Stimulated activated CD8-positive, alpha-beta memory T cell treated with anti-CD3 and anti-CD28 coated beads, Interleukin-4, amount 100 ng/mL, for 1 hour (primary cell): ENCODE measurements around the gene CNTNAP4.

Experiments
- DNase-seq, 2 donors: peaks; one replicate each; pipeline ENCODE4 v3.0.0-alpha.2; 2020; ENCODE audit warnings: low read depth in 2 of 2, low spot score in 1 of 2

Gene CNTNAP4

DNA sequence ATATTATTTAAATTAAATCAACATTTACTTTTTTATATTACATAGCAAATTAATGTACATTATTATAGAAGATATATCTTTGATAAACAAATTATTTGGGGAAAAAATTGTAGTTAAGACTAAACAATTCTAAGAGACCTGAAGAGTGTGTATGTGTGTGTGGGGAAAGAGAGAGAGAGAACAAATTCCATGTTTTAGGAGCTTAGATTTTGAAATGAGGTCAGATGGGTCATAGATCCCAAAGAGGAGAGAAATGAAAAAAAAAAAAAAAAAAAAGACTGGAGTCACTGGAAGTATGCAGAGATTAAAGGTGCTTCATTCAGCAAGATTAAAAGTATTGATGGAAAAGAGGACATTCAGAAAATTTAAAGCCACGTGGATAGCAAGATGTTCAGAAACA, 206.8 kb downstream of the CNTNAP4 start:
- DNase-seq = no peak

DNA sequence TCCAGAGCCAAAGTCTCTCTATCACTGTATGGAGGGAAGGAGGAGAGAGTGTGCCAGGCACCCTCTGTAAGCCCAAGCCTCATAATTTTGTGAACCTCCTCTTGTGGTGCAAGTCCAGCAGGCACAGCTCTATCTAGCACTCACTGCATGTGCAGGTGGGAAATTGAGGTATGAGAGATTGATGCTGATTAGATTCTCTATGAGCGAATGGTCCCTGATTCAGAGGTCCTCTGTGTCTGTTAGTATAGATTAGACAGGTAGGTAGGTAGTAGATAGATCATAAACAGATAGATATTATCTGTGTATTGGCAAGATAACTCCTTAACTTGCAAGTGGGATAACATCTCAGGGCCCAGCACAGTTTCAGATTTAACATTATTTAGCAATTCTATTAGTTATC, 209.5 kb downstream of the CNTNAP4 start:
- no peak for DNase-seq

DNA sequence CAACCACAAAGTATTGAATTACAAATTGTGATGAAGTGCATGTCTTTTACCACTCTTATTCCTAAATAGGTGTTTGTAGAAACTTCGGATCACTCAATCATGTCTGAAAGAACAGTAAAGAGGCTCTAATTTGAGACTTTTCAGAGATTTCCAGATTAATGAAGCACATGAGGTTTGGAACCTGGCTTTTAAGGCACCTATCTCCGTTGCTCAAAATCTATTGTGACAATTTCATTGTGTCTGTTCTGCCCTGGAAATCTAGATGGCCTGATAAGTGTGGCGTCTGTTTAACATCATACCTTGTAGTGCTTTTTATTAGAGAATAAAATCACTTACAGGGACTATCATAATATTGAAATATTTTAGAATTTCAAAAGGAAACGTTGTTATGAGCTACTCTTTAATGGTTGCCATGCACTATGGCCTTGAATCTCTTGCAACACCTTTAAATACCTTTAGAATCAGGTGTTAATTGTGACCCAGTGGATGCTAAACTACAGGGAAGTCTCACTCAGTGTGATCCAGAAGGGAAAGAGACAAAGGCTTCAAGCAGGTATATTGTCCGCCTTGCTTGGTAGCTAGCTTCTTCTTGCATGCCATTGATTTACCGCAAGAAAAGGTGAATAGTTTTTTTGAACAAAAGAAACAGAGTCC, 210.3 kb downstream of the CNTNAP4 start:
- DNase-seq = no peak

DNA sequence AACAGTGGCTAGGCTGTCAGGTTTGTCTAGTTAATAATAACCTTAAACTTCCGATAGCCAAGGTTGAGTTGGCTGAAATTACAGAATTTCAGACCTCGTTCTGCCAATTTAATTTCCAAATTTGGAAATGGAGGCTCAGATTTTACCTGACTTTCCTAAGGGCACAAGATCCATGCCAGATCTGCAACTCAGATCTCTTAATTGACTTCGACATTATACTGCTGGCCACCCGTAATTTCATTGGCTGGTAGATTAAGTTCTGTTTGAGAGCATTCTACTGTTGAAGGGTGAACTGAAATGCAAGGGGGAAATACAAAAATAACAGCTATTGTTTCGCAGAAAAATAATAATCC, 210.8 kb downstream of the CNTNAP4 start:
- no peak for DNase-seq

DNA sequence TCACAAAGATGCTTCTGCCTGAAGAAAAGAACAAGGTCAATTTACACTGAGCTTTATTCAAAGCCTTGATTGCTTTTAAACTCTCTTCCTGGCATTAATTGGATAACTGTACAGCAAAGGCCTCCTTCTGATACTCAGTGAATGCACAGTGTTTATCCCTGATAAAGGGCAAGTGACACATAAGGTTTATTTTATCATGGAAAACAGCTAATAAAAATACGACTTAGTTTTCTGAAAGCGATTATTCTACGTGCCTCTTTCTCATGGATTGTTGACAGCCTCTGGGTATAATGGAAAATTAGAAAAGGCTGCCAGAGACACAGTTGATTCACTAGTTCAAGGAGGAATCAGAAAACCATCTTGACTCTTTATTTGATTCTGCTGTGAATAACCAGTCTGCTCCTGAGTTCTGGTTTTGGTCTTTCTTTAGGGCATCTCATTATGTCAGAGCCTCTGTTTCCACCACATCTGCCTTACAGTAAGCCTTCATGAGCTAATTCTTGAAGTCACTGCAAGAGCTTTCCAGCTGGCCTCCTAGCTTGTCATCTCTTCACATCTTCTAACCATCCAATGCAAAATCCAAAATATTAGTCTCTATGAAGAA, 212.9 kb downstream of the CNTNAP4 start:
- DNase-seq = no peak

DNA sequence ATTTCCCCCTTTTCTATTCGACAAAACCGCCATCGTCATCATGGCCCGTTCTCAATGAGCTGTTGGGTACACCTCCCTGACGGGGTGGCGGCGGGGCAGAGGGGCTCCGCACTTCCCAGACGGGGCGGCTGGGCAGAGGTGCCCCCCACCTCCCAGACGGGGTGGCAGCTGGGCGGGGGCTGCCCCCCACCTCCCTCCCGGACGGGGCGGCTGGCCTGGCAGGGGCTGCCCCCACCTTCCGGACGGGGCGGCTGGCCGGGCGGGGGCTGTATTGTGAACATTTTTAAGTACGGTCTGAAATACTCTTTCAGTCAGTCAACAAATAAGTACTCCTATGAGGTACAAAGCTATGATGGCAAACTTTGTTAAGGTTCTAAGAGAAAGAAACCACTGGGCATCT, 222.8 kb downstream of the CNTNAP4 start:
- DNase-seq = no peak

DNA sequence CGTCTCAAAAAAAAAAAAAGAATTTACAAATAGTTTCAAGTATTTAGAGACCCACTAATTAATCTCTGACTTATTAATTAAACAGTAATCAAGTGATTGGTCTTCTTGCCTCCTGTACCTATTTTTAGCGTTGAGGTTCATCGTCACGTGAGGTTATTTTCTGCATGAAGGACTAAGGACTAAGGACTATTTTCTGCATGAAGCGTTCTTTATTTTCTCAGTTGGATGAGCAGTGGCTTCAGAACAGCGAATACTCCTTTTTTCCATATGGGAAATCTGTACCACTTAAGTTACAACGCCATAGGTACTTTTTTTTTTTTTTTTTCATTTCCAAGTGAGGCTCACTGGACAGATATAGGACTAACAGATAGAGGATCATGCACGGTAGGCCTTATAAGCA, 224.9 kb downstream of the CNTNAP4 start:
- no peak for DNase-seq

DNA sequence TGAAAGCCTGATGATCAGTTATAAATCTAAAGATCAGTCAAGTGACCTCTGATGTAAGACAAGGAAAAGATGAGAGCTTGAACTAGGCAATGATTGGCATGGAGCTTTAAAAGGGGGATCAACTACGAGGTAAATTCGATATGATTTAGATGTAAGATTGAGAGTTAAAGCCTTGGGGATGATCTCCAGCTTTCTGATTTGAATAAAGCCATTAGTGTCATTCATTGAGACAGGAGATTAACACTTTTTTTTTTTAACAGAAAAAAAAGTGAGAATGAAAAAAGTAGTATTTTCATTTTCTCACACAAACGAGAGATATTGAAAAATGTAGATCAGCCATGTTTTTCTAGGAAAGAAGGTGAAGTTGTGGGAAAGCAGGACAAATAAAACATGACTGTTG, 225.4 kb downstream of the CNTNAP4 start:
- DNase-seq = no peak

DNA sequence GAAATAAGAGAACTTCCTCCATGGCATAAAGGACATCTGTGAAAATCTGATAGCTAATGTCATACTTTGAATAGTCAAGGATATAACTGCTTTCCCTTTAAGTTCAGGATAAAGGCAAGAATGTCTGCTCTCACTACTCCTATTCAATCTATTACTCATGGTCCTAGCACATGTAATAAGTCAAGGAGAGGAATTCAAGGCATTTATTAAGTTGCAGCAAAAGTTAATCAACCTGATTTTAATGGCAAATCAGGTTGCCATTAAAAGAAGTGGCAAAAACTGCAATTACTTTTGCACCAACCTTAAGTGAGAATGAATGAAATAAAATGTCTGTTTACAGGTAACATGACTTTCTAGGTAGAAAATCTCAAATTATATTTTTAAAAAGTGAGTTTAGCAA, 225.9 kb downstream of the CNTNAP4 start:
- DNase-seq = no peak

DNA sequence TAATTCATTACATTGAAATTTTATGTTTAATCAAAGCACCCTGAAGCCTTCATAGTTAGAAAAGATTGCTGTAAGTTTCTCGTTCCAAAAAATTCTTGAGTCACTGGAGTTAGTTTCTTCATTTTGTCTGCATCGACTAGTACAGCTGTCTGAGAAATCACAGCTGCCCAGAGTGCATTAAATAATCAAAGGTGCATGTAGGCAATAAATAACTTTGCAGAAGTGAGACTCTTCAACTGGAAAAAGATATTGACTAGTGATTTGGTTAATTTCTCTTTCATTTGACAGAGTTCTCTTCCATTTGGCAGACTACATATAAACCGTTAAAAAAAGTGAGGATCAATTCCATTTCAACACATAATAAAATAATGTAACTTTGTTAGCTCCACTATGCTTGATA, 234.0 kb downstream of the CNTNAP4 start:
- no peak for DNase-seq

DNA sequence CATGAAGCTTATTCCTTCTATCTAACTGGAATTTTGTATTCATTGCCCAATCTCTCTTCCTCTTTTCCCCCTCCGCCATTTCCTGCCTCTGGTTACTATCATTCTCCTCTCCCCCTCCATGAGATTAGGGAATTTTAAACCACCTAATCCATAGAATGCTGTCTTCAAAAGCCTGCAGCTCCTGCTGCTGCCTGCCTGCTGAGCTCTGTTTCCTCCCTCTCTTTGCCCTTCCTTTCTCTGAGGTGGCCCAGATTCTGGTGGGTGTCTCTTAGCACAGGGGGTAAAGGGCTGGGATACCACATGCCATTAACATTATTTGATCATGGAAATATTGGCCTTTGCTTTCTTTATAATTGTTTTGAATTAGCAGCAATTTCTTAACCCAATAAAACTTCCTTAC, 241.6 kb downstream of the CNTNAP4 start:
- no peak for DNase-seq

DNA sequence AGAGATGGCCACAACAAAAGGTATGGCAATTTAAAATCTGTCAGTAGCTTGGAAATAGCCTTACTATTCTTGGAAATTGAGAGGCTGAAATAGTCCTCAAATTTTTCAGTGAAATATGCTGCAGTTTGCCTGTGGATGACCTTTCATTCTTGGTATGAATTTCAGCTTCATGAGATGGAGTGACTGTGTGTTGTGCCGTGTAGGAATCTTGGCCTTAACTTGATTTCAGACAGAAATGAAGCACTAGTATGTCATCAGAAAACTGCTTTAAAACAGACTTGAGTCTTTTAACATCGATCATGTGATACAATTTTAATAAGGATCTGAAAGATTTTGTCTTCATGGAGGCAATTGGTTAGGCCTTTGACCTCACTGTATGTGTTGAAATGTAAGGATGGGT, 247.2 kb downstream of the CNTNAP4 start:
- DNase-seq = no peak

DNA sequence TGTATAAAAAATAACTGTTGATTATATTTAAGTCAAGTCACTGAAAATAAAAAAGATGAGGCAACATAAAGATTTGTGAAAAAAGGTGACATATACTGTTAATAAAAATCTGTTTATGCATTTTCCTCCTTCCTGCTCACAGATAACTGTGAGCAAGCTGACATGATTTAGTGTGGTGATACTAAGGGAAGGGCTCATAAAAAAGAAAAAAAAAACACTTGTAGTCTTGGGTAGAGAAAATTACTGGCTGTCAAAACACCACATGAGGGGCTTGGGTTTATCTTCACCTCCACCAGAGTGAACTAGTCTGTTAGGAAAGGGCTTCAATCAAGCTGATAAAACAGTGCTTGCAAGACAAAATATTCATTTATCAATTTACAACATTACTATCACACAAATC, 247.6 kb downstream of the CNTNAP4 start:
- no peak for DNase-seq

DNA sequence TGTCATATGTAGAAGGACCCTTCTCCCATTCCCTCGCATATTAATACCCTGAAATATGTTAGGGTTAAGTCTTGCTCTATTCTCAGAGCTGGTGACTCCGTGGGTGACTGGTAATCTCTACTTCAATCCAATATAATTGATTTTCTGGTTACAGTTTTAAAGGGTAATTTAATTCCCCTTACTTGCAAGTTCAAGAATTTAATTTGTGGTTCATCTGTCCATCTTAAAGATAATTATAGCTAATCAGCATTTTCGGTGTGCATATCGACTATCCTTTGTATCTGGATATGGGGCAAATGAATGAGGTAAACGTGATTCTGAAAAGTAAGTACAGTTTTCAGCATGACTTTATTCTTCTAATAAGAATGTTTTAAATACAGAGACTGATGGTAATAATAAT, 250.0 kb downstream of the CNTNAP4 start:
- no peak for DNase-seq

DNA sequence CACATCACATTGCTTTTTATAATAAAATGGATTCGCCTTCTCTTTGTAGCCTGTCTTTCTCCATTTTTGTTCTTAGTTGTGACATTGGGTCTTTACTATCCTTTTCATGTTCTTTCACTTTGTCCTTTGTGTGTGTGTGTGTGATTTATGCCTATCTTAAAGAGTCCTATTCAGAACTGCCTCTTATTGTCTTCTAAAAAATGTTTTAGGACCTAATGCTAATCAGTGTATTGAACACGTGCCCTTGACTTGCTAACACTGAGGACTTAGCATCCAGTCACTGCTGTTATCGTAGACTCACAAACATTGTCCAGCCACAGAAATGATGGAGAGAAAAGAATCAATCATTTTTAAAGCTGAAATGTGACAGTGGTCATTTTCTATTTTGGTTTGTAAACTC, 251.9 kb downstream of the CNTNAP4 start:
- DNase-seq = no peak

DNA sequence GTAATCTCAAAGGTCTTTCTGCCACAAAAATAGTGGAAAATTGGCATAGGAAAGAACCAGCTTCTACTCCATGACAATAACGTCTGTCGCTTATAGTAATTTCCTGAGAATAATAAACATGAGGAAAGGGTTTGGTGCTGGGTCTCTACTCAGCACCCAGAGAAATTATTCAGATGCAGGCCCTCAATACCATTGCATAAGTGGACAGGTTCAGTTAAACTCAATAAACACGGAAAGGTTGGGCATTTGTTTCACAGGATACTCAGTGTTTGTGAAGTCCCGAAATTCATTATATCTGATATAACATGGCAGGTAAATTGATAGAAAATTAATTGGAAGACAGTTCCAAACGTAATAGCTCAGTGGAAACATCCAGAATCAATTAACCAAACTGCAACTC, 254.0 kb downstream of the CNTNAP4 start:
- no peak for DNase-seq

DNA sequence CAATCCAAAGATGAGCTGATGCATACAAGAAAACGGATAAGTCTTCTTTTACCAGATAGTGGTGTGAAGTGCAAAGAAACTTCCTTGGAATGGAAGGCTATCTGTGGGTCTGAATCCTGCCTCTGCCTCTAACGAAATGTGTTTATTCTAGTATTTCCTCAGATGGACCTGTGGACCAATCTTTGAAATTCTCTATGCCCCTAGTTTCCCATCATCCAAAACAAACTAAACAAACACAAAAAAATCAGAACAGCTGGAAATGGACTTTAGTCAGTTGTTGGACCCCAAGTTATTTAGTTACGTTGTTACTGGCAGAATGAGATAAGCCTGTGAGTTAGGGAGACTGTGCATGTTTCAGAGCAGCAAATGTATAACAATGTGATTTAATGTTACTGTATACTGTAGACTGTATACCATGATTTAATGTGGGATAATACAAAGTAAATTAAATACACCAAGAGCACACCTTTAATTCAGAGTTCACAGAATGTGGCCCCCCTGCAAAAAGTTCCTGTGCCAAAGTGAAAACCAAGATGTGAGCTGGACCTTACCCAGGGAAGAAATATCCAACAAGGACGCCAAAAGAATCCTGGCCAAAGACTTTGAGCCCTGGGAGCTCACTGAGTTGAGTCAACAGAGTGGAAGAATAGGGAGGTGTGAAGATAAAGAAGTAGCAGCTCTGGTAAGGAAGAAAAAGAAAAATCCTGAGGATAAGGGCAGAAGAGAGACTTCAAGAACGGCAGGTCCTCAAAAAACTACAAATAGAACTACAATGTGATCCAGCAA, 255.2 kb downstream of the CNTNAP4 start:
- DNase-seq = no peak

DNA sequence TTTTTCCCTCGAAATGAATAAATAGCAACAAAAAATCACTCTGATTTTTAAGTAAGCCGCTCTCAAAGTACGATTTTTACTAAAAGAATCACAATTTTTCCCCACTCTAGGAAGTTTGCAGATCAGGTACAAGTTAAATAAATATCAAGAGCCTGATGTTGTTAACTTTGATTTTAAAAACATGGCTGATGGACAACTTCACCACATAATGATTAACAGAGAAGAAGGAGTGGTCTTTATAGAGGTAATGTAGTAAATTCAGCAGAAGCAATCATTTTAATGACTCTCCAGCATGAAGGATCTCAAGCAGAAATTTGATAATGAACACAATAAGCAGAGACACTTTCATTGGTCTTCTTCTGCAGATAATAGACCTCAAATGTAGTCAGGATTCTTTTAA, 262.4 kb downstream of the CNTNAP4 start:
- no peak for DNase-seq

DNA sequence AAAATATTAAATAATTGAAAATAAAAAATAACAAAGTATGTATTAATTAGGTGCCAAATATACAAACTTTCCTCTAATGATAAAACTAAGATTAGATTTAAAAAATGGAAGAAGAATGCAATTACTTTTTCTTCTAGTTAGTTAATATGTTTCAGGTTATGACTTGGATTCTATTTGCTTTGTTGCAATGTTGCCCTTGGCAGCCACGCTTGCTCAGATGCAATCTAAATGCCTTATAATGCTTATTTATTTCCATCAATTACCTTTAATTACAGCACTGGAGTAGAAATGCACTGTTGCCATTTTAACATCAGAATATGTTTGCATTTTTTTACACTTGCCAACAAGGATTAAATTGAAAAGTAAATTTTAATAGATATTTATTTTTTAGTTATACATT, 263.9 kb downstream of the CNTNAP4 start:
- no peak for DNase-seq

DNA sequence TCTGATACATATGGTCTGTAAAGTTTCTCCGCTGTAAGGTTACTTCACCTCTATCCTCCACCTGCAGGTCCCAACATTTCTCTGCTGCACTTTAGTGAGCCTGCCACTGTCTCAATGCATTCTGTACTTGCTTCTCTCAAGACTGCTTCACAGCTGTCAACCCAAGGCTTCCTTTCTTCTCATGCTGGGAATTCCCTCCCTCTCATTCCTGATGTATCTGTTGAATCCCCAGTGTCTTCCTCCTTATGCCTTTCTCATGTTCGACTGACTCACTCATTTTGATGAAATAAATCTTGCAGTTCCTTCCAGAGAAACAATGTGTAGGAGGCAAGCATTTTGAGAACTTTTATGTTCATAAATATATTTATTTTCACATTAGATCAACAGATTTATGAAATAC, 288.3 kb downstream of the CNTNAP4 start:
- no peak for DNase-seq

DNA sequence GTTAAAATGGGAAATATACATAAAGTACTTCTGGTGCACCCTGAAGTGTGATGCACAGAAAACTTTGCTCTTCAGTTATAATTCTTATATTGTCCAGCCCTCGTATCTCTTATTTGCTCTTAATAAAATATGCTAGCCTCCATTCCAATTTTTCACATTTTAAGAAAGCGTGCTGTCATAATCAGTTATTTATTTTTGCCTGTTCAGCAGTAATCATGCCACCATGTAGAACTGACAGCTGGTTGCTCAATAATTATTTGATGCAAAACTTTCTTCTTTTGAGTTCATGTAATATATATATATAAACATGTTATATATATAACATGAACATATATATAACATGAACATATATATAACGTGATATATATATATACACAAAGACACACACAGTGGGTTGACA, 294.6 kb downstream of the CNTNAP4 start:
- no peak for DNase-seq

DNA sequence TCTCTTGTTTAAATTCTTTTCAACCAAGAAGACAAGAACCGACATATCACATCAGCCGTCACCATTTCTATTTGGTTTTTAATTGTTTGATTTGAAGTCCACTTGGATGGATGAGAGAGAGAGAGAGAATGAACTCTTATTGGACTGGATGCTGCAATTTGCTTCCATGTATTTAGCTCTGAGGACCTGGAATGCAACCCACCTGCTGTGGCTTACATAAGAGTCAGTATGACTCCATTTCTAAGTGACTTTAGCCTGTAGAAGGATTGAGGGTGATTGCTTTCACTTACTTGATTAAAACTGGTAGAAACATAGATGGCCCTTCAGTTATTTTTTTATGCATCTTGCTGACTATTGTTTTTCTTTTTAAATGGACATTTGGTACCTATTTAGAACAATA, 296.1 kb downstream of the CNTNAP4 start:
- no peak for DNase-seq

DNA sequence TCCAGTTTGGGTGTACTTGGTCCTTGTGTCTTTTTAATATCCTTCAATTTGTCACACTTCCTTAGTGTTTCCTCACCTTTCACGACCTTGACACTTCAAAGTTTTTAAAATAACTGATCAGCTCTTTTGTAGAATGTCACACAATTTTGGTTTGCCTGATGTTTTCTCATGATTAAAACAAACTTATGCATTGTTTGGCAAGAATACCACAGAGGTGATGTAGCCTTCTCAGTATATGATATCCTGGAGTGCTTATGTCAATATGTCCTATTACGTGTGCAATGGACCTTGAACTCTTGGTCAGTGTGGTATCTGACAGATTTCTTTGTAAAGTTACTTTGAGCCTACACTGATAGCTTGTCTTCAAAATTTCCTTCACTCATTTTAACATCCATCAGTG, 297.4 kb downstream of the CNTNAP4 start:
- DNase-seq = no peak
